SKM-1 (cell line): ENCODE data around the gene IL2RA.
"Not testable (repeated sequence)": the region's sequence is repeated elsewhere in the genome, so short reads cannot be mapped to it uniquely, and the experiment has no call there.

Source experiments
- DNase-seq: peaks from one replicate; lab custom pipeline; 2025; ENCODE audit not compliant: unreplicated experiment; lab: John Stamatoyannopoulos, UW

IL2RA gene

GRCh38 chr10:6017781-6018354, 44.3 kb downstream of the IL2RA start:
- no peak for DNase-seq

GRCh38 chr10:6014241-6014761, 47.9 kb downstream of the IL2RA start:
- no peak for DNase-seq

DNA sequence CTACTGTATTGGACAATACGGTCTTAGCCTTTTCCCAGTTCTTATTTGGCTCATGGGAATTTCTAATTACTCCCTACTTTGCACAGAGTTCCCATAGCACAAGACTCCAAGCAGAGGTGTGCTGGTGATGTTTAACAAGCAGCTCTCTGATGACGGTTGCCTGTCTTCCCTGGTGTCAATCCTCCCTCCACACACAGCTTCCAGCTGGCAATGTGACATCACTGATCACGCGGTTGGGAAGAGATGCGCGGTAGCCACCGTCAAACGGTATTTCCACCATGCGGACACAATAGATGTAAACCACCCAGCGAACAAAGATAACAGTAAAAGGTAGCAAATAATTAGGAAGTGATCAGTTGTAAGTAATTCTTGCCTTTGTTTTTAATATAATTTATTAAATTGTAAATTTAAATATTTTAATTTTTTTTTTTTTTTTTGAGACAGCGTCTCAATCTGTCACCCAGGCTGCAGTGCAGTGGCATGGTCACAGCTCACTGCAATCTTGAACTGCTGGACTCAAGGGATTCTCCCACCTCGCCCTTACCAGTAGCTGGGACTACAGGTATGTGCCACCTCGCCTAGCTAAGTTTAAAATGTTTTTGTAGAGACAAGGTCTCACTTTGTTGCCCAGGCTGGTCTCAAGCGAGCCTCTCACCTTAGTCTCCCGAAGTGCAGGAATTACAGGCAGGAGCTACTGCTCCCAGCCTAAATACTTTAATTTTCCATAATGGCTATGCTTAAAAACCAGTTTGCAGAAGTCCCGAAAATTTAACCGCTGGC, 48.6 kb downstream of the IL2RA start:
- no peak for DNase-seq

GRCh38 chr10:6012121-6012905, 49.9 kb downstream of the IL2RA start:
- no peak for DNase-seq

DNA sequence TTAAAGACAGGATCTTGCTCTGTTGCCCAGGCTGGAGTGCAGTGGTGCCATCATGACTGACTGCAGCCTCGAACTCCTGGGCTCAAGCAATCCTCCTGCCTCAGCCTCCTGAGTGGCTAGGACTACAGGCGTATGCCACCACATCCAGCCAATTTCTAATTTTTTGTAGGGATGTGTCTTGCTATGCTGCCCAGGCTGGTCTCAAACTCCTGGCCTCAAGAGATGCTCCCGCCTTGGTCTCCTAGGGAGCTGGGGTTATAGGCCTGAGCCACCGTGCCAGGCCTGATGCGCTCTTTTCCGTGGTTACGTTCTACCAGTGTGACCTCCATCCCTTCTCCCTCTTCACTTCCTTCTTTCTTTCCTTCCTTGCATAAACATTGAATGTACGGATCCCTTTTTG, 50.6 kb downstream of the IL2RA start:
- no peak for DNase-seq

GRCh38 chr10:6010569-6010968, 51.6 kb downstream of the IL2RA start:
- no peak for DNase-seq

- no peak for DNase-seq
Measured at GRCh38 chr10:6009961-6010360, 52.2 kb downstream of the IL2RA start.

GRCh38 chr10:6009150-6009549, 53.0 kb downstream of the IL2RA start:
- no peak for DNase-seq

DNA sequence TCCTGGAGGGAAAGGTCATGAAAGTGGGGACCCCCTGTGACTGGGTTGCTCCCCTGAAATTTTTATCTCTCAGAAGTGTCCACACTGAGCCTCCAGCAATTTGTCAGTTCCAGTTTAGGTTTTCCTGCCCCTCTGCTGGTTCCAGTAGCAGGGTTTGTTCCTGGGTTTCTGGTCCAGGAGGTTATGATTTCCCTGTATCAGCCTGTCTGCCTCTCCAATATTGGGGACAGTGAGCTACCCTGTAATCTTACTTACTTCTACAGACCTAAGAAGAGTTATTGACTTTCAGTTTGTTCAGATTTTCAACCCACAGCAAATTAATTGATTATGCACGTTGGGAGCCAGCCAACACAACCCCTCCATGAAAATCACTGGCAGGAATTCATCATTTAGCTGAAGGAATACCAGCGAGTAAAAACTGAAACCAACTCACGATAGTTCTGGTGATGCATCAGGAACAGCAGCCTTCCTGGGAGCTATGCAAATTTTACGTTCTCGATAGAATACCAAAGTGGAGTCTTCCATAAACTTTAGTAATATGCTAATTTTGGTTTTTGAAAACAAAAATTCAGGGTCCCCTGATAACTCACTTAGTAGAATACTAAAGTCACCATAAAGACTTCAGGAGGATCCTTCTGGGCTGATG, 53.5 kb downstream of the IL2RA start:
- DNase-seq, result no peak

- no peak for DNase-seq
Measured at GRCh38 chr10:6006991-6007390, 55.2 kb downstream of the IL2RA start.

DNA sequence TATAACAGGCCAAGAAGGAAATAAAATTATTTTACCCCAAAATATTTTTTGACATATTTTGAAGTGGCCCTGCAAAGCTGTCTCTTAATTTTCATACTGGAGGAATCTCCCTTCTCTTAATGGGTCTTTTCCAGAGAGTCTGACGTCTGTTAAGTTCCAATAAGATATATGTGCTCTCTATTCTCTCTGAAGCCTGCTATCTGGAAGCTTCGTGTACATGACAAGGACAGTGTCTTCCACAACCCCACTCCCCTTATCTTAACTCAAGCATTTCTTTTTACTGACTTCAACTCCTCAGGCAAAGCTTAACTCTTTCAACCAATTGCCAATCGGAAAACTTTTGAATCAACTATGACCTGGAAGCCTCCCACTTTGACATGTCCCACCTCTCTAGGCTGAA, 55.6 kb downstream of the IL2RA start:
- DNase-seq, result no peak

- DNase-seq, result no peak
Measured at GRCh38 chr10:6005856-6006395, 56.2 kb downstream of the IL2RA start.

DNA sequence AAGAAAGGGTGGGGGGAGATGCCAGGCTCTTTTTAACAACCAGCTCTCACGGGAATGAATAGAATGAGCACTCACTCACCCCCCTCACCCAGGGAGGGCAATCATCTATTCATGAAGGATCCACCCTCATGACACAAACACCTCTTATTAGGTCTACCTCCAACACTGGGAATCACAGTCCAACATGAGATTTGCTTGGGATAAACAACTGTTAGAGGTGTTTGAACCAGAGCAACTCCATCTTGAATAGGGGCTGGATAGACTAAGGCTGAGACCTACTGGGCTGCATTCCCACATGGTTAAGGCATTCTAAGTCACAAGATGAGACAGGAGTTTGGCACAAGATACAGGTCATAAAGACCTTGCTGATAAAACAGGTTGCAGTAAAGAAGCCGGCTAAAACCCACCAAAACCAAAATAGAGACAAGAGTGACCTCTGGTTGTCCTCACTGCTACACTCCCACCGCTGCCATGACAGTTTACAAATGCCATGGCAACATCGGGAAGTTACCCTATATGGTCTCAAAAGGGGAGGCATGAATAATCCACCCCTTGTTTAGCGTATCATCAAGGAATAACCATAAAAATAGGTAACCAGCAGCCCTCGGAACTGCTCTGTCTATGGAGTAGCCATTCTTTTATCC, 56.9 kb downstream of the IL2RA start:
- DNase-seq, result not testable (repeated sequence)

GRCh38 chr10:6002809-6003510, 59.2 kb downstream of the IL2RA start:
- DNase-seq, result no peak

- DNase-seq, result no peak
Measured at GRCh38 chr10:5999440-6000165, 62.6 kb downstream of the IL2RA start.

GRCh38 chr10:5996696-5997095, 65.5 kb downstream of the IL2RA start:
- DNase-seq, result no peak

- DNase-seq, result no peak
Measured at GRCh38 chr10:5992398-5992797, 69.8 kb downstream of the IL2RA start.

- DNase-seq, result no peak
Measured at GRCh38 chr10:5991708-5992107, 70.5 kb downstream of the IL2RA start.

GRCh38 chr10:5989756-5990155, 72.4 kb downstream of the IL2RA start:
- DNase-seq, result no peak
